ENCODE data around the gene MACF1. TPM values are rescaled to one million over a fixed set of nuclear protein-coding genes. Genes with fewer than 3 reads are reported as not detected.

Gene MACF1
- total RNA-seq, 4 donors from 2014 or later, result 210 to 602 (median 573) TPM

- Histone ChIP-seq H3K27ac (no peak overlapping the region), H3K27me3 (no peaks in the 10 kb centered on the region), H3K4me3 (no peak overlapping the region), H3K9me3 (no peaks in the 10 kb centered on the region), H3K36me3 (no peaks in the 10 kb centered on the region), H3K4me1 (peaks cover 0 to 6% of the 10 kb centered on the region in 2 donors)
- intact Hi-C loops (cut with DNase I; ENCODE audit: low total_unique reads), result no loop called here
- TF ChIP-seq CTCF (IDR thresholded peaks at IDR 0.05) (no peak), POLR2A (IDR thresholded peaks at IDR 0.05) (no peak)
- no peak for DNase-seq
Measured at GRCh38 chr1:39361446-39361845, 157.0 kb downstream of the MACF1 start.

- H3K9me3 ChIP-seq, result no peaks in the 10 kb centered on the region
- H3K27me3 ChIP-seq, result no peaks in the 10 kb centered on the region
- no peak overlapping the region for H3K27ac ChIP-seq
- intact Hi-C loops (cut with DNase I; ENCODE audit: low total_unique reads), result no loop called here
- no peak for TF ChIP-seq CTCF (IDR thresholded peaks at IDR 0.05)
- TF ChIP-seq POLR2A (IDR thresholded peaks at IDR 0.05), result no peak
- DNase-seq, result no peak
- no peak overlapping the region for H3K4me3 ChIP-seq
- peaks cover 0 to 6% of the 10 kb centered on the region in 2 donors for H3K4me1 ChIP-seq
- H3K36me3 ChIP-seq, result no peaks in the 10 kb centered on the region
Measured at GRCh38 chr1:39363267-39363666, 158.8 kb downstream of the MACF1 start.

- no peaks in the 10 kb centered on the region for H3K9me3 ChIP-seq
- H3K27ac ChIP-seq, result peak overlapping the region in 1 of 2 donors; percentile 80
- H3K4me1 ChIP-seq, result peaks cover 0 to 7% of the 10 kb centered on the region in 2 donors
- intact Hi-C loops (cut with DNase I; ENCODE audit: low total_unique reads), result no loop called here
- no peak for DNase-seq
- H3K4me3 ChIP-seq, result no peak overlapping the region
- peaks cover 0 to 4% of the 10 kb centered on the region in 2 donors for H3K36me3 ChIP-seq
- H3K27me3 ChIP-seq, result no peaks in the 10 kb centered on the region
- TF ChIP-seq POLR2A (IDR thresholded peaks at IDR 0.05), result no peak
- TF ChIP-seq CTCF (IDR thresholded peaks at IDR 0.05), result no peak
Measured at GRCh38 chr1:39368045-39368444, 163.6 kb downstream of the MACF1 start.

- intact Hi-C loops (cut with DNase I; ENCODE audit: low total_unique reads), result no loop called here
- TF ChIP-seq CTCF (IDR thresholded peaks at IDR 0.05) (no peak), POLR2A (IDR thresholded peaks at IDR 0.05) (no peak)
- Histone ChIP-seq H3K36me3 (peaks cover 0 to 4% of the 10 kb centered on the region in 2 donors), H3K4me3 (no peak overlapping the region), H3K27ac (peak overlapping the region; percentile 71 to 80), H3K27me3 (no peaks in the 10 kb centered on the region), H3K9me3 (no peaks in the 10 kb centered on the region), H3K4me1 (peaks cover 0 to 7% of the 10 kb centered on the region in 2 donors)
- no peak for DNase-seq
Measured at GRCh38 chr1:39369565-39369964, 165.1 kb downstream of the MACF1 start.

- intact Hi-C loops (cut with DNase I; ENCODE audit: low total_unique reads), result no loop called here
- peak overlapping the region; percentile 71 to 80 for H3K27ac ChIP-seq
- H3K27me3 ChIP-seq, result no peaks in the 10 kb centered on the region
- peaks cover 0 to 4% of the 10 kb centered on the region in 2 donors for H3K36me3 ChIP-seq
- no peaks in the 10 kb centered on the region for H3K9me3 ChIP-seq
- no peak for DNase-seq
- no peak overlapping the region for H3K4me3 ChIP-seq
- no peak for TF ChIP-seq POLR2A (IDR thresholded peaks at IDR 0.05)
- TF ChIP-seq CTCF (IDR thresholded peaks at IDR 0.05), result no peak
- H3K4me1 ChIP-seq, result peaks cover 0 to 7% of the 10 kb centered on the region in 2 donors
Measured at GRCh38 chr1:39370602-39371001, 166.1 kb downstream of the MACF1 start.

Measured in uterus (tissue), 4 donors.